Posterior cingulate gyrus (tissue), 11 donors: ENCODE results near the gene TRAF7.
"Not testable (repeated sequence)": the region's sequence is repeated elsewhere in the genome, so short reads cannot be mapped to it uniquely, and the experiment has no call there.

Experiments used
- DNase-seq, 10 donors: peaks; one replicate each; pipeline versions ENCODE4 v3.0.0 to v3.0.0-alpha.2; 2020 to 2021; ENCODE audit warnings: mixed read lengths in 3 of 10
- intact Hi-C: fragments of 100-400 bp; cut with DNase I; formaldehyde crosslinking; loops from one replicate; pipeline ENCODE4 v1.15.1; 2023

Gene TRAF7

GRCh38 chr16:2195322-2196161 lies 40.0 kb downstream of the TRAF7 start:
- intact Hi-C loops = no loop called here
- no peak for DNase-seq

GRCh38 chr16:2196162-2196980 lies 40.8 kb downstream of the TRAF7 start, which contains the start of gene CASKIN1:
TSS of gene CASKIN1 (minus strand) at chr16:2196605. CDS start at chr16:2196432, 173 bp downstream.
- peak in 1 of 10 donors; percentile 31 for DNase-seq
- intact Hi-C loops = no loop called here

GRCh38 chr16:2196981-2197511 lies 41.5 kb downstream of the TRAF7 start:
- intact Hi-C loops = no loop called here
- peak in 1 of 10 donors; percentile 63 for DNase-seq

- no peak for DNase-seq
- intact Hi-C loops = no loop called here
Measured at GRCh38 chr16:2197765-2198164, 42.2 kb downstream of the TRAF7 start.

GRCh38 chr16:2198283-2198682 lies 42.7 kb downstream of the TRAF7 start:
- DNase-seq = no peak
- intact Hi-C loops = no loop called here

- intact Hi-C loops = no loop called here
- no peak for DNase-seq
Measured at GRCh38 chr16:2199095-2199494, 43.5 kb downstream of the TRAF7 start.

- intact Hi-C loops = no loop called here
Measured at GRCh38 chr16:2199621-2200139, 44.1 kb downstream of the TRAF7 start.

GRCh38 chr16:2200313-2200712 lies 44.7 kb downstream of the TRAF7 start:
- no peak for DNase-seq
- intact Hi-C loops = no loop called here

More at GRCh38 chr16:2199621-2200139, 44.1 kb downstream of the TRAF7 start:
- DNase-seq = no peak

- intact Hi-C loops = not testable (repeated sequence)
Measured at GRCh38 chr16:2203119-2203688, 47.6 kb downstream of the TRAF7 start.

GRCh38 chr16:2204416-2205103 lies 49.0 kb downstream of the TRAF7 start:
- peak in 2 of 10 donors; percentile 62 to 83 for DNase-seq
- intact Hi-C loops = loop anchor here (1.0 to 5.0 kb wide), 2 partner anchors 47 to 64 kb away; partner anchors contain the start of genes RNPS1 and TRAF7

More at GRCh38 chr16:2203119-2203688, 47.6 kb downstream of the TRAF7 start:
- DNase-seq = not testable (repeated sequence)

- peak; percentile 75 to 97 (median 84) for DNase-seq
- intact Hi-C loops = loop anchor here (1.0 to 5.0 kb wide), 2 partner anchors 48 to 63 kb away; partner anchors contain the start of genes RNPS1 and TRAF7
Measured at GRCh38 chr16:2205104-2205966, 49.8 kb downstream of the TRAF7 start, which contains the start of gene MLST8. TSS of gene MLST8 (plus strand) at chr16:2205454. CDS start at chr16:2206086, 632 bp downstream.

GRCh38 chr16:2205967-2206313 lies 50.4 kb downstream of the TRAF7 start:
- DNase-seq = peak in 2 of 10 donors; percentile 34 to 73
- intact Hi-C loops = loop anchor here (1.0 to 5.0 kb wide), 2 partner anchors 49 to 62 kb away; partner anchors contain the start of genes RNPS1 and TRAF7

GRCh38 chr16:2206420-2206779 lies 50.8 kb downstream of the TRAF7 start:
- peak in 1 of 10 donors; percentile 10 for DNase-seq
- intact Hi-C loops = loop anchor here (5.0 kb wide), 1 partner anchor 49 kb away; the partner anchor contains the start of gene TRAF7

GRCh38 chr16:2206780-2207433 lies 51.3 kb downstream of the TRAF7 start:
- intact Hi-C loops = loop anchor here (5.0 kb wide), 1 partner anchor 50 kb away; the partner anchor contains the start of gene TRAF7
- peak in 2 of 10 donors; percentile 9 to 72 for DNase-seq

- intact Hi-C loops = loop anchor here (5.0 kb wide), 1 partner anchor 51 kb away; the partner anchor contains the start of gene TRAF7
- DNase-seq = no peak
Measured at GRCh38 chr16:2207872-2208271, 52.3 kb downstream of the TRAF7 start.

GRCh38 chr16:2208308-2208707 lies 52.7 kb downstream of the TRAF7 start:
- intact Hi-C loops = loop anchor here (5.0 kb wide), 1 partner anchor 51 kb away; the partner anchor contains the start of gene TRAF7
- peak in 2 of 10 donors; percentile 11 to 72 for DNase-seq

- DNase-seq = no peak
- intact Hi-C loops = loop anchor here (5.0 kb wide), 1 partner anchor 51 kb away; the partner anchor contains the start of gene TRAF7
Measured at GRCh38 chr16:2208772-2209171, 53.2 kb downstream of the TRAF7 start.
